ENCODE measurements around the gene LHFPL2.

GRCh38 chr5:78500028-78500427, 148.5 kb downstream of the LHFPL2 start:
- TF ChIP-seq POLR2AphosphoS5 (IDR thresholded peaks at IDR 0.05; ENCODE audit: low read depth, low read length) (no peak), REST (IDR thresholded peaks at IDR 0.05; ENCODE audit: insufficient read depth in 1 of 2, low read depth in 2 of 2, low read length in 2 of 2) (no peak), FOXP2 (optimal IDR thresholded peaks at IDR 0.05; ENCODE audit: borderline replicate concordance, extremely low read depth, extremely low read length, insufficient read depth) (no peak), TAF1 (IDR thresholded peaks at IDR 0.05; ENCODE audit: borderline replicate concordance, insufficient read depth, low read length) (no peak), SIN3A (IDR thresholded peaks at IDR 0.05; ENCODE audit: borderline replicate concordance, insufficient read depth, low read length) (no peak)

All from PFSK-1 (cell line).